Measurements from ENCODE around the gene TOM1L2.
"Not testable (repeated sequence)": the region's sequence is repeated elsewhere in the genome, so short reads cannot be mapped to it uniquely, and the experiment has no call there.

Gene TOM1L2

DNA sequence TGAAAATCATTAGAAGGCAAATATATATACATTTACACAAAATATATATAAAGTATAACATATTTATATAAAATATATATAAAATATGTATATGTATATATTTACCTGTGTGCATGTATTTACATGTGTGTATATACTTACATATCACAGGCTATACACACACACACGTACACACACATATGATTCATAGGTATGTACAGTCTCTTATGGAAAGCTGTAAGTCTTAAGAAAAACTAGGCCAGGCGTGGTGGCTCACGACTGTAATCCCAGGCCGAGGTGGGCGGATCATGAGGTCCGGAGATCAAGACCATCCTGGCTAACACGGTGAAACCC lies 14.7 kb downstream of the TOM1L2 start:
- TF ChIP-seq CTCF (IDR thresholded peaks at IDR 0.05; ENCODE audit: borderline replicate concordance, extremely low read depth, low read length, poor library complexity, severe bottlenecking) (no peak), EZH2 (IDR thresholded peaks at IDR 0.05; ENCODE audit: borderline replicate concordance, low read depth, low read length, severe bottlenecking) (no peak)
- no peaks in the 10 kb centered on the region for H3K36me3 ChIP-seq (ENCODE audit: insufficient read depth, low read length)
- ATAC-seq (ENCODE audit: insufficient read depth, low read depth) (no peak), DNase-seq (no peak)
- H3K4me3 ChIP-seq (ENCODE audit: low read depth in 1 of 2, low read length in 2 of 2), result no peak overlapping the region
- no peaks in the 10 kb centered on the region for H3K9me3 ChIP-seq (ENCODE audit: insufficient read depth, low read length, severe bottlenecking)
- H3K79me2 ChIP-seq (ENCODE audit: insufficient read depth, low read length), result 0 out of 2 replicates have a peak, but pooled peaks cover 4% of the 10 kb centered on the region
- no peak overlapping the region for H2AFZ ChIP-seq (ENCODE audit: low read depth, low read length)
- H3K27ac ChIP-seq (ENCODE audit: low read length), result no peak overlapping the region
- no peaks in the 10 kb centered on the region for H3K4me1 ChIP-seq (ENCODE audit: insufficient read depth, low read length)
- no peak overlapping the region for H3K4me2 ChIP-seq (ENCODE audit: insufficient read depth, low read length)
- peaks cover 2% of the 10 kb centered on the region; the same call in 1 of the 2 replicates for H4K20me1 ChIP-seq (ENCODE audit: insufficient read depth, low read length)
- no peak overlapping the region for H3K9ac ChIP-seq (ENCODE audit: low read depth, low read length)
- no peaks in the 10 kb centered on the region for H3K27me3 ChIP-seq (ENCODE audit: insufficient read depth, low read length, poor library complexity)

DNA sequence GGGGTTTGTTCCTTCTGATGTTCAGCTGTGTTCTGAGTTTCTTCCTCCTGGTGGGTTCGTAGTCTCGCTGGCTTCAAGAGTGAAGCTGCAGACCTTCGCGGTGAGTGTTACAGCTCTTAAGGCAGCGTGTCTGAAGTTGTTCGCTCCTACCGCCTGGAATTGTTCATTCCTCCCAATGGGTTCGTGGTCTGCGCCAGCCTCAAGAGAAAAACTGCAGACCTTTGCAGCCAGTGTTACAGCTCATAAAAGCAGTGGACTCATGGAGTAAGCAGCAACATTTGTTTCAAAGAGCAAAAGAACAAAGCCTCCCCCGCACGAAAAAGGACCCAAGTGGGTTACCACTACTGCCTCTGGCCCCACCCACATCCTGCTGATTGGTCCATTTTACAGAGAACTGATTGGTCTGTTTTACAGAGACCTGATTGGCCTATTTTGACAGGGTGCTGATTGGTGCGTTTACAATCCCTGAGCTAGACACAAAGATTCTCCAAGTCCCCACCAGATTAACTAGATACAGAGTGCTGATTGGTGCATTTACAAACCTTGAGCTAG lies 16.3 kb downstream of the TOM1L2 start:
- not testable (repeated sequence) for H3K9me3 ChIP-seq (ENCODE audit: insufficient read depth, low read length, severe bottlenecking); H3K27me3 ChIP-seq (ENCODE audit: insufficient read depth, low read length, poor library complexity); ATAC-seq (ENCODE audit: insufficient read depth, low read depth); H3K79me2 ChIP-seq (ENCODE audit: insufficient read depth, low read length); H3K9ac ChIP-seq (ENCODE audit: low read depth, low read length); H4K20me1 ChIP-seq (ENCODE audit: insufficient read depth, low read length); H3K36me3 ChIP-seq (ENCODE audit: insufficient read depth, low read length); H2AFZ ChIP-seq (ENCODE audit: low read depth, low read length); H3K4me2 ChIP-seq (ENCODE audit: insufficient read depth, low read length); H3K4me3 ChIP-seq (ENCODE audit: low read depth in 1 of 2, low read length in 2 of 2); H3K27ac ChIP-seq (ENCODE audit: low read length); H3K4me1 ChIP-seq (ENCODE audit: insufficient read depth, low read length)
- peak; percentile 20 for DNase-seq

DNA sequence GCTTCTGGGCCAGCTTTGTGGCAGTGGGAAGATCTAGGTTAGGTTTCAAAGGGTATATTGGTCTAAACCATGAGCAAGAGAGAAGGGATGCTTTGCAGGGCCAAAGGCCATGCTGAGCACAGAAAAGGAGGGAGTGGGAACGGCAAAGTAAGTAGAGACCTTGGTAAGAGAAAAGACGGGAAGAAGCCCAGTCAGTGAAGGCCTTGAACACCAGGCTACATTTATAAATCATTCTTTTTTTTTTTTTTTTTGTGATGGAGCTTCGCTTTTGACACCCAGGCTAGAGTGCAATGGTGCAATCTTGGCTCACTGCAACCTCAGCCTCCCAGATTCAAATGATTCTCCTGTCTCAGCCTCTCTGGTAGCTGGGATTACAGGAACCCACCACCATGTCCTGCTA lies 18.1 kb downstream of the TOM1L2 start:
- TF ChIP-seq CTCF (IDR thresholded peaks at IDR 0.05; ENCODE audit: borderline replicate concordance, extremely low read depth, low read length, poor library complexity, severe bottlenecking), result no peak
- no peak for TF ChIP-seq EZH2 (IDR thresholded peaks at IDR 0.05; ENCODE audit: borderline replicate concordance, low read depth, low read length, severe bottlenecking)
- Histone ChIP-seq H4K20me1 (ENCODE audit: insufficient read depth, low read length) (no peaks in the 10 kb centered on the region; the same call in 1 of the 2 replicates), H3K9me3 (ENCODE audit: insufficient read depth, low read length, severe bottlenecking) (no peaks in the 10 kb centered on the region), H3K4me3 (ENCODE audit: low read depth in 1 of 2, low read length in 2 of 2) (no peak overlapping the region), H2AFZ (ENCODE audit: low read depth, low read length) (no peak overlapping the region), H3K36me3 (ENCODE audit: insufficient read depth, low read length) (no peaks in the 10 kb centered on the region), H3K79me2 (ENCODE audit: insufficient read depth, low read length) (0 out of 2 replicates have a peak, but pooled peaks cover 2% of the 10 kb centered on the region), H3K9ac (ENCODE audit: low read depth, low read length) (no peak overlapping the region), H3K27me3 (ENCODE audit: insufficient read depth, low read length, poor library complexity) (no peaks in the 10 kb centered on the region), H3K27ac (ENCODE audit: low read length) (no peak overlapping the region), H3K4me2 (ENCODE audit: insufficient read depth, low read length) (no peak overlapping the region), H3K4me1 (ENCODE audit: insufficient read depth, low read length) (no peaks in the 10 kb centered on the region)
- no peak for ATAC-seq (ENCODE audit: insufficient read depth, low read depth)
- no peak for DNase-seq

DNA sequence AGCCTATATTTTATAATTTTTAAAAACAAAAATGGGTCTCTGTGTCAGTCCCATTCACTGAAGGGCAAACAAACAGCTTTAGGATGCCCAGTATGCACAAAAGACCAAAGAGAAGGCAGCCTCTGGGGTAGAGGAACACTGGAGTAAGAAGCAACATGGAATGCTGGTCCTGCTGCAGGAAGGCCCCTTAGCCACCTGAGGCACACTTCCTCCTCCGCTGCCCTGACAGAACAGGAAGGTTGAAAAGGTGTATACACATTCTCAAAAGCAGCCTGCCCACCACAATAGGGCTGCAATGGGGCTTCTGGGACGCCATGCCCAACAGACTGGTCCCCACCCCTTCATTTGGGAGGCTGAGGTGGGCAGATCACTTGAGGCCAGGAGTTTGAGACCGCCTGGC lies 19.5 kb downstream of the TOM1L2 start:
- no peak overlapping the region for H3K27ac ChIP-seq (ENCODE audit: low read length)
- H3K4me1 ChIP-seq (ENCODE audit: insufficient read depth, low read length), result no peaks in the 10 kb centered on the region
- no peaks in the 10 kb centered on the region for H3K36me3 ChIP-seq (ENCODE audit: insufficient read depth, low read length)
- H3K4me3 ChIP-seq (ENCODE audit: low read depth in 1 of 2, low read length in 2 of 2), result no peak overlapping the region
- H3K9me3 ChIP-seq (ENCODE audit: insufficient read depth, low read length, severe bottlenecking), result no peaks in the 10 kb centered on the region
- H3K4me2 ChIP-seq (ENCODE audit: insufficient read depth, low read length), result no peak overlapping the region
- no peak for ATAC-seq (ENCODE audit: insufficient read depth, low read depth)
- TF ChIP-seq EZH2 (IDR thresholded peaks at IDR 0.05; ENCODE audit: borderline replicate concordance, low read depth, low read length, severe bottlenecking), result no peak
- peak; percentile 13 for TF ChIP-seq CTCF (IDR thresholded peaks at IDR 0.05; ENCODE audit: borderline replicate concordance, extremely low read depth, low read length, poor library complexity, severe bottlenecking)
- H3K9ac ChIP-seq (ENCODE audit: low read depth, low read length), result no peak overlapping the region
- no peak for DNase-seq
- H3K27me3 ChIP-seq (ENCODE audit: insufficient read depth, low read length, poor library complexity), result no peaks in the 10 kb centered on the region
- H3K79me2 ChIP-seq (ENCODE audit: insufficient read depth, low read length), result 0 out of 2 replicates have a peak, but pooled peaks cover 2% of the 10 kb centered on the region
- H2AFZ ChIP-seq (ENCODE audit: low read depth, low read length), result no peak overlapping the region
- no peaks in the 10 kb centered on the region; the same call in 1 of the 2 replicates for H4K20me1 ChIP-seq (ENCODE audit: insufficient read depth, low read length)
